D341Med (cell line): Measurements from ENCODE around the gene PLA2R1.

Source experiments
- DNase-seq: peaks from one replicate; pipeline ENCODE4 v3.0.0; 2012; ENCODE audit warnings: low spot score

PLA2R1 gene

DNA sequence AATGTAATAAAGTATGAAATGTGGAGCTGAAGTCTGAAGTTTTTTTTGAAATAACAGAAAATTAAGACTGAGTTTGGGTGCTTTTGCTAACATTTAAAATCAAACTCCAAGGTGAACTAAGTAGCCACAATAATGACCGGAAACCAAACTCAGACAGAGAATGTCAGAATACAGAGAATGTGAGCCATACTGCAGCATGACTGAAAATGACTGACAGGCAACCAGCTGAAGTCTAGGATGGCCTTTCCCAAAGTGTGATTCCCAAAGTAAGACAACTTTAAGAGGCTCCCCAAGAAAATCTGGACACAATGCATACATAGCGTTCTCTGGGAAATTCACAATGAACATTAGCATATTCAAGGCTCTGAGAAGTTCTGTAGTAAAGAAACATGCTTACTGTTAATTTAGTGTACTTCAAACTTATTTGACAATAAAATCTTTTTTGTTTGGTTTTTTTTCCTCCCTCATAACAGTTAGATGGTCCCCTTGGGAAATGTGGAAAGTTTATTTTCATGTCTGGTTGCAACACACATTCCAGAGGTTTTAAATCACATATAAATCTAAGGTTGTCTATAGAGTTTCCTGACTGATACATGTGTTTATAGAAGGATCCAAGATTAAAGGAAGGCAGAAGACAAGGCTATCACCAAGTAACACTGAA is 28.6 kb downstream of the PLA2R1 start:
- DNase-seq: no peak

DNA sequence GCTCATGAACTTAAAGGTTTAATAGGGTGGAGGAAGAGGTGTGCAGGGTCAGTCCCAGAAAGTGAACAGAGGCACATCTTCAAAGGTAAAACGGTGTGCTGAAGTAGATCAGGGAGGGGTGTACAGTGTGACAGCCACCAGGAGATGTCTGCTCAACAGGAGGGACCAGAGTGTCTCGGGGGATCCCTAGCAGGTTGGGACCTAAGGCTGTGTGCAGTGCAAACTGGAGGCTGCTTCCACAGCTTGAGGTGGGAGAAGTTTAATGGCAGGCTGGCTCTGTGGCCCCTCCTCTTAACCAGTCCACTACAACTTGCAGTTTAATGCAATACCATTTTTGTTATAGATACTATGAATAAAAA is 33.2 kb downstream of the PLA2R1 start:
- DNase-seq: no peak

- DNase-seq: no peak
Observed at GRCh38 chr2:160028431-160029269, 33.8 kb downstream of the PLA2R1 start.

GRCh38 chr2:160022162-160022561 is 40.3 kb downstream of the PLA2R1 start:
- DNase-seq: no peak

- no peak for DNase-seq
Observed at GRCh38 chr2:160019374-160020090, 42.9 kb downstream of the PLA2R1 start.

DNA sequence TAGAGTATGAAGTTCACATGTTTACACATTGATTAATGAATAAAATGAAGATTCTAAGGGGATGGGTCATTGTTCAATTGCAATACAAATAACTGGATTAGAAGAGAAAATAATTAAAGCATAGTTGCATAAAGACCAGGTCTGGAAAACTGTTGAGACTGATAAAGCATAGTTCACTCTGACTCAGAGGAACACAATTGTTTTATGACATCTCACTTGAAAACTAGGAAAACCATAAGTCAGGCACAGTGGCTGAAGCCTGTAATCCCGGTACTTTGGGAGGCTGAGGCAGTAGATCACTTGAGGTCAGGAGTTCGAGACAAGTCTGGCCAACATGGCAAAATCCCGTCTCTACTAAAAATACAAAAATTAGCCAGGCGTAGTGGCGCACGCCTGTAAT is 46.7 kb downstream of the PLA2R1 start:
- no peak for DNase-seq

- DNase-seq: no peak
Observed at GRCh38 chr2:160014227-160014626, 48.2 kb downstream of the PLA2R1 start.

DNA sequence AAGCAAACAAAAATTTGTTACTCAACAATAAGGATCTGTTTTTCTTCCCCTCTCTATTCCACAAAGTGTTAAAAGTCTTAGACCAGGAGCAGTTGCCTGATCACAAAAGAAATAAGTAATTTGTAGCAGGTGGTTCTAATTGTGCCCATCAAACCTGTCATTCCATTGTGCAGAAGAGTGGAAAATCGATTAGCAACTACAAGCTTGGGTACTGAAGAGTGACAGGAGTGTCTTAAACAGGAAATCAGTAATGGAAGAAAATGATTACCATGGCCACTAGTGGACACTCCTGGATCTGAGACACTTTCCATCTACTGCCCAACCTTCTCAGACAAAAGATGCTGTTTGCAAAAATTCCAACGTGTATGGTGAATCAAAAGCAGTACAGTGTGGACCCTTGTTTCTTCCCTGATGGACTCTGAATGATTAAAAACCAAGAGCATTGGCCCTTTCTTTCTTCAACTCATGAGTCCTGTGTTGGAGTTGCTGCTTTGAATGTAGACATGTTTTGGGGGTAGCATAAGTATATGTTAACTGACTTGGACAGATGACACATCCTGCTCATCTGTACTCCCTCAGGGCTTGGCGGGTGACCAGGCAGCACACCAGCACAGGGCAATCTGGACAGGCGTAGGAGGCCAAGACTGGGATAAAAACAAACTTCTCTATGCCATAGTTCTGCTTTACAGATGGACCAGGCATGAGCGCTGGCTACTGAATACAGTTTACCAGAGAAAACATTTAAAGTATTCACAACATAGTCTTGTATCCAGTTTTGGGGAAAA is 51.9 kb downstream of the PLA2R1 start:
- no peak for DNase-seq

DNA sequence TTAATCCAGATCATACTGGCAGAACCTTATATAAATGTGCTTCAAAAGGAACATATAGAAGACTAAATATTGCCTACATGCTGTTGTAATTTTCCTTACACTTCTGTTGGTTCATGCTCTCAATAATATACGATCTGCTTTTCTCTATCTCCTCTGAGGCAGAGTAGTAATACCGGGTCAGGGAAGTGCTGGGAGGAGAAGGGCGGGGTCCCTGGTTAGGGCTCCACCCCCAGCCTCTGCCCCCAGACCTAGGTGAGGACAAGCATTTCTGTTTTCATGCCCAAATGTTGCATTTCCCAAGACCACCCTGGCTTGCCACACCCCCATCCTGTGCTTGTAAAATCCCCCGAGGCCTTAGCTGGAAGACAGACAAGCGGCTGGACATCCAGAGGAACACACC is 55.3 kb downstream of the PLA2R1 start:
- no peak for DNase-seq

- DNase-seq: no peak
Observed at GRCh38 chr2:160006475-160006874, 55.9 kb downstream of the PLA2R1 start.

- no peak for DNase-seq
Observed at GRCh38 chr2:160005908-160006307, 56.5 kb downstream of the PLA2R1 start.

GRCh38 chr2:160005476-160005875 is 56.9 kb downstream of the PLA2R1 start:
- no peak for DNase-seq

DNA sequence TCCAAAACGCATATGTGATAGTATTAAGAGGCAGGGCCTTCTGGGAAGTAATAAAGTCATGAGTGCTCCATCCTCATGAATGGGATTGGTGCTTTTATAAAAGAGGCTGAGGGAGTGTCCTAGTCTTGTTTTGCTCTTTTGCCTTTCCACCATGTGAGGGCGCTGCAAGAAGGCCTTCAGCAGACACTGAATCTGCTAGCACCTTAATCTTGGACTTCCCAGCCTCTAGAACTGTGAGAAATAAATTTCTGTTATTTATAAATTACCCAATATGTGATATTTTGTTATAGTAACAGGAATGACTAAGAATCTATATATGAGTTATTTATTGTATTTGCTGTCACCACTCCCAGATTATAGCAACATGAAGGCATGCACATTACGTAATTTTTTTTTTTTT is 63.5 kb downstream of the PLA2R1 start:
- DNase-seq: no peak

GRCh38 chr2:159998243-159998642 is 64.2 kb downstream of the PLA2R1 start:
- DNase-seq: no peak

DNA sequence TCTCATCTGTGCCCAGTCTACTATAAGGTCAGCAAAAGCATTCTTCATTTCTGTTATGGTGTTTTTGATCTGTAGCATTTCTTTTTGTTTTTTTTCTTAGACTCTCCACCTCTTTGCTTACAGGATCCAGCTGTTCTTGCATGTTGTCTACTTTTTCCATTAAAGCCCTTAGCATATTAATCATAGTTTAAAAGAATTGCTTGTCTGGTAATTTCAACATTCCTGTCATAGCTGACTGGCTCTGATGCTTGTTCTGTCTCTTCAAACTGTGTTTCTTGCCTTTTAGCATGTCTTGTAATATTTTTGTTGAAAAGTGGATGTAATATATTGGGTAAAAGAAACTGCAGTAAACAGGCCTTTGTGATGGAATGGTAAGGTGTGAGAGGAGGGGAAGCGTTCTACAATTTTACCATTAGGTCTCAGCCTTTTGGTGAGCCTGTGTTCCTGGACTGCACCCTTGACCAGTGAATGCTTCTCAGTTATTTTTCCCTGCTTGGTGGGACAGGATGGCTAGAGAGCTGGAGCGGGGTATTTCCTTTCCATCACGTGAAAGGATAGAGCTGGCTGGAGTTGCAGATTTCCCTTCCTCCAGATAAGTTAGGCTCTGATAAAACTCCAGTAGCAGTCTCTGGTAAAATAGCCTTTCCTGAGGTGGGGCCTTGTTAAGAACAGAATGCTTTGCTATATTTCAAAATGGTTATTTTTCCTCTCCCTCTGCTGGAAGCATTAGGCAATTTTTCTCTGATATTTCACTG is 65.4 kb downstream of the PLA2R1 start:
- no peak for DNase-seq

GRCh38 chr2:159995038-159995437 is 67.4 kb downstream of the PLA2R1 start:
- no peak for DNase-seq

- no peak for DNase-seq
Observed at GRCh38 chr2:159989249-159989648, 73.2 kb downstream of the PLA2R1 start.

GRCh38 chr2:159988412-159988970 is 73.9 kb downstream of the PLA2R1 start:
- no peak for DNase-seq

DNA sequence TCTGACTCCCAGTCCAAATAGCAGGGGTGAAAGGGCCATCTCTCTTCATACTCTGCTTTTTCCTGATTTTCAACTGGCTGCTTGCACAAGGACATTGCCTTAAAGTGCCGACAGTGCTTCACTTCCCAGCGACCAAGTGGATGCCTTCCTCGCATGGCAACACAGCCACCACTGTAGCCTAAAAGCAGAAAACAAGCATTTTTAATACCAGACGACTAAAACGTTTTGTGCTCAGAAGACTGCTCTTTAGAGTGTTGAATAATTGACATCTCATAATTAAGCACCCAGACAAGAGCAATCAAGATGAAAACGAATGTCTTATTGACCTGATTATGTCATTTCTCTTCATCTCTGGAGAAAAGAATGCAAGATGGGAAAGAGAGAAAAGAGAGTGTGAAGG is 75.2 kb downstream of the PLA2R1 start:
- DNase-seq: no peak

DNA sequence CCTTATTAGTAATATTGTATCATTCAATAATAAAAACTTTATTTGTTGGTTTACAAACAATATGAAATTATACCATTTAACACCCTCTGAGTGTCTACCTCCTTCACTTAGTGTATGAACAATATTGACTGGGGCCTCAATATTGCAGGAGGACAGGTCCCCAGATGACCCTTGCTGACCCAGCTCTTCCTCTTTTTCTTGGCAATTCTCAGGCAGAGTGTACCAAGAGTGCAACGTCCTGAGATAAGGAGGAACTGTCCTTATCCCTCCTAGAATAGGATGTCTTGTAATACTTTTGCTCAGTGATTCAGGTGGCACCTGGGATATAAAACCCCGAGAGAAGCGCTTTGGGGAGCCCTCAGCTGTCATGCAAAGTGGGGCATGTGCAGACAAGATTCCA is 76.8 kb downstream of the PLA2R1 start:
- DNase-seq: no peak

DNA sequence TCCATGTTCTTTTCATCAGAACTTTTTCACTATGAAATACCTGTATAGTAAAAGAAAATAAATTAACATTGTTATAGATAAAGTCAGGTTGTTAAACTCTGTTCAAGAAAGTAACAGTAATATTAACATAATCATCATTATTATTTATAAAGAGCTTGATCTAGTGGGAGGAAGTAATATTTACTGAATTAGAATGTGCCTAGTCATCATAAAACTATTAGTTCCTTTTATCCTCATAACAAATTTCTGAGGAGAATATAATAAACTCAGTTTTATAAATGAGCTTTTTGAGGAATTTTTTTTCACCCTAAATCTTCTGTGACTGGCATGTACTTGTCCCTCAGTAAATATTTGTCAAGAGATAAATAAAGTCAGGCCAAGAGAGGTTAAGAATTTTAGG is 78.4 kb downstream of the PLA2R1 start:
- no peak for DNase-seq
